ENCODE measurements around the gene ASIC2.

Gene ASIC2

GRCh38 chr17:33288954-33289353, 4.1 kb downstream of the ASIC2 start:
- no peak for DNase-seq (ENCODE audit: low read depth in 2 of 2)

- DNase-seq (ENCODE audit: low read depth in 2 of 2): no peak
These were observed 5.9 kb downstream of the ASIC2 start for GRCh38 chr17:33287096-33287725.

GRCh38 chr17:33285413-33285812, 7.7 kb downstream of the ASIC2 start:
- DNase-seq (ENCODE audit: low read depth in 2 of 2): no peak

GRCh38 chr17:33284022-33284421, 9.1 kb downstream of the ASIC2 start:
- DNase-seq (ENCODE audit: low read depth in 2 of 2): no peak

GRCh38 chr17:33280162-33280943, 12.7 kb downstream of the ASIC2 start:
- DNase-seq (ENCODE audit: low read depth in 2 of 2): no peak

- no peak for DNase-seq (ENCODE audit: low read depth in 2 of 2)
These were observed 15.5 kb downstream of the ASIC2 start for GRCh38 chr17:33277436-33278100.

- DNase-seq (ENCODE audit: low read depth in 2 of 2): no peak
These were observed 19.2 kb downstream of the ASIC2 start for GRCh38 chr17:33273743-33274410.

- DNase-seq (ENCODE audit: low read depth in 2 of 2): no peak
These were observed 19.8 kb downstream of the ASIC2 start for GRCh38 chr17:33273271-33273670.

GRCh38 chr17:33272438-33272837, 20.7 kb downstream of the ASIC2 start:
- no peak for DNase-seq (ENCODE audit: low read depth in 2 of 2)

GRCh38 chr17:33269337-33270060, 23.6 kb downstream of the ASIC2 start:
- DNase-seq (ENCODE audit: low read depth in 2 of 2): no peak

- DNase-seq (ENCODE audit: low read depth in 2 of 2): no peak
These were observed 25.1 kb downstream of the ASIC2 start for GRCh38 chr17:33267851-33268548.

GRCh38 chr17:33267271-33267790, 25.8 kb downstream of the ASIC2 start:
- peak; percentile 84 for DNase-seq (ENCODE audit: low read depth in 2 of 2)

- no peak for DNase-seq (ENCODE audit: low read depth in 2 of 2)
These were observed 26.5 kb downstream of the ASIC2 start for GRCh38 chr17:33266611-33267010.

GRCh38 chr17:33266116-33266515, 27.0 kb downstream of the ASIC2 start:
- DNase-seq (ENCODE audit: low read depth in 2 of 2): peak in 1 of 2 experiments; percentile 8

- no peak for DNase-seq (ENCODE audit: low read depth in 2 of 2)
These were observed 29.7 kb downstream of the ASIC2 start for GRCh38 chr17:33263396-33263795.

- DNase-seq (ENCODE audit: low read depth in 2 of 2): no peak
These were observed 30.6 kb downstream of the ASIC2 start for GRCh38 chr17:33262266-33263123.

GRCh38 chr17:33261820-33262219, 31.3 kb downstream of the ASIC2 start:
- DNase-seq (ENCODE audit: low read depth in 2 of 2): no peak

GRCh38 chr17:33260638-33261037, 32.5 kb downstream of the ASIC2 start:
- no peak for DNase-seq (ENCODE audit: low read depth in 2 of 2)

GRCh38 chr17:33258296-33258695, 34.8 kb downstream of the ASIC2 start:
- no peak for DNase-seq (ENCODE audit: low read depth in 2 of 2)

- no peak for DNase-seq (ENCODE audit: low read depth in 2 of 2)
These were observed 47.9 kb downstream of the ASIC2 start for GRCh38 chr17:33245183-33245582.

All from fibroblast of skin of left biceps (primary cell).